Neural progenitor cell (in vitro differentiated cells): ENCODE data around the gene PINK1.

ENCODE experiments used
- CTCF ChIP-seq: fragments of 200-600 bp; sonication (generic); IDR thresholded peaks from 2 replicates; pipeline ENCODE4 v1.5.1; 2017; ENCODE audit warnings: antibody characterized with exemption, mild to moderate bottlenecking
- EZH2 ChIP-seq: fragments of 200-600 bp; sonication (generic); IDR thresholded peaks from 2 replicates; pipeline ENCODE4 v1.6.1; 2017; ENCODE audit warnings: antibody characterized with exemption, mild to moderate bottlenecking, moderate library complexity

DNA sequence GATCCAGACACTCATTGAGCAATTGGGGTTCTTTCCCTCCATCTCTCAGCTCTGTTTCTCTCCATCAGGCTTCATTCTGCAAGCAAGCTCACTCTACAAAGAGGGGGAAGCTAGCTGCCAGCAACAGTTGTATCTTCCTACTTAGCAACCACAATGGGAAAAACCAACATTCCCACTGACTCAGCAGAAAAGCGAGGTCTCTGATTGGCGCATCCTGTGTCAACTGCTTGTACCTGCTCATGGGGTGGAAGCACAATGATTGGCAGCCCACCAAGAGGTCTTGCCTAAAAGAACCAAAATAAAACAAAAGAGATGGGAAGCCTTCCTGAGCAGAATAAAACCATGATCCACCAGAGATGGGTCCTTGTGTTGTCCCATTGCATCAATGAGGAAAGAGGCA, 48.4 kb upstream of the PINK1 start:
- TF ChIP-seq CTCF, result no peak
- no peak for TF ChIP-seq EZH2
